Fibroblast of lung (primary cell): ENCODE data around the gene TM9SF4. TPM values are rescaled to one million over a fixed set of nuclear protein-coding genes. Genes with fewer than 3 reads are reported as not detected.

ENCODE experiments used
- DNase-seq, 2 donors: peaks; one replicate each; pipeline versions ENCODE4 v3.0.0 to v3.0.0-alpha.2; 2010; ENCODE audit warnings: low read depth in 2 of 2
- H2AFZ ChIP-seq: 2 replicates; pipeline ENCODE4 v1.5.1; 2012; ENCODE audit warnings: low read length, control low read depth, inconsistent platforms
- H3K27ac ChIP-seq: 2 replicates; pipeline ENCODE4 v1.5.1; 2011; ENCODE audit warnings: low read length, control low read depth; ENCODE audit not compliant: insufficient read depth
- H3K27me3 ChIP-seq: 2 replicates; pipeline ENCODE4 v1.5.1; 2011; ENCODE audit warnings: mild to moderate bottlenecking, low read length; ENCODE audit not compliant: control insufficient read depth, insufficient read depth
- H3K36me3 ChIP-seq: 2 replicates; pipeline ENCODE4 v1.5.1; 2011; ENCODE audit warnings: low read length; ENCODE audit not compliant: control insufficient read depth, insufficient read depth
- H3K4me1 ChIP-seq: 2 replicates; pipeline ENCODE4 v1.5.1; 2011; ENCODE audit warnings: low read length; ENCODE audit not compliant: control insufficient read depth, insufficient read depth; ENCODE audit errors: extremely low read depth
- H3K4me2 ChIP-seq: 2 replicates; pipeline ENCODE4 v1.5.1; 2011; ENCODE audit warnings: low read length, control low read depth; ENCODE audit not compliant: insufficient read depth; ENCODE audit errors: extremely low read depth
- H3K4me3 ChIP-seq, 4 experiments: fragments of 200-600 bp in 1 of 4; sonication (generic) in 1 of 4; replicated peaks in 1 of 4; 2 replicates each; pipeline ENCODE4 v1.5.1; 2011 to 2016; ENCODE audit warnings: low read length in 4 of 4, low read depth in 3 of 4, mild to moderate bottlenecking in 3 of 4, control low read depth in 2 of 4, inconsistent platforms in 1 of 4, mixed read lengths in 1 of 4; ENCODE audit not compliant: insufficient read depth in 1 of 4; ENCODE audit errors: control extremely low read depth in 1 of 4
- H3K79me2 ChIP-seq: 2 replicates; pipeline ENCODE4 v1.5.1; 2012; ENCODE audit warnings: mild to moderate bottlenecking, low read length, inconsistent platforms; ENCODE audit not compliant: control insufficient read depth, insufficient read depth
- H3K9ac ChIP-seq: 2 replicates; pipeline ENCODE4 v1.5.1; 2011; ENCODE audit warnings: mild to moderate bottlenecking, low read length, control low read depth; ENCODE audit not compliant: insufficient read depth
- H3K9me3 ChIP-seq: 2 replicates; pipeline ENCODE4 v1.5.1; 2012; ENCODE audit warnings: low read depth, low read length; ENCODE audit not compliant: control insufficient read depth, insufficient read depth
- H4K20me1 ChIP-seq: 2 replicates; pipeline ENCODE4 v1.5.1; 2011; ENCODE audit warnings: low read length; ENCODE audit not compliant: control insufficient read depth, insufficient read depth; ENCODE audit errors: extremely low read depth
- CTCF ChIP-seq, 2 donors: IDR thresholded peaks in 1 of 2; conservative IDR thresholded peaks in 1 of 2; 1 replicate in 1 of 2; 2 replicates in 1 of 2; pipeline ENCODE4 v1.5.1; 2011 to 2012; ENCODE audit warnings: low read length in 2 of 2, control low read depth in 1 of 2, inconsistent platforms in 1 of 2, low read depth in 1 of 2, mild to moderate bottlenecking in 1 of 2
- EZH2 ChIP-seq: IDR thresholded peaks from 2 replicates; pipeline ENCODE4 v1.5.1; 2012; ENCODE audit warnings: low read length, control low read depth, mild to moderate bottlenecking; ENCODE audit errors: missing control alignments
- polyA plus RNA-seq, 2 donors: library from polyadenylated mRNA; depleted of rRNA in 1 of 2; stranded (reverse) in 1 of 2; unstranded in 1 of 2; fragments of >200 nt; gene quantifications; 2 replicates each; pipeline ENCODE4 v1.2.1, GENCODE V29; 2011 to 2012; ENCODE audit warnings: missing spikeins in 1 of 2
- total RNA-seq: library from RNA; depleted of rRNA; stranded (reverse); fragments of >200 nt; gene quantifications from 2 replicates; pipeline ENCODE4 v1.2.1, GENCODE V29; 2014

TM9SF4 gene
- total and polyA plus RNA-seq, 2 donors (not counting 1 experiment from before 2014, with no cell fraction given) = 33.5 to 71.3 TPM

DNA sequence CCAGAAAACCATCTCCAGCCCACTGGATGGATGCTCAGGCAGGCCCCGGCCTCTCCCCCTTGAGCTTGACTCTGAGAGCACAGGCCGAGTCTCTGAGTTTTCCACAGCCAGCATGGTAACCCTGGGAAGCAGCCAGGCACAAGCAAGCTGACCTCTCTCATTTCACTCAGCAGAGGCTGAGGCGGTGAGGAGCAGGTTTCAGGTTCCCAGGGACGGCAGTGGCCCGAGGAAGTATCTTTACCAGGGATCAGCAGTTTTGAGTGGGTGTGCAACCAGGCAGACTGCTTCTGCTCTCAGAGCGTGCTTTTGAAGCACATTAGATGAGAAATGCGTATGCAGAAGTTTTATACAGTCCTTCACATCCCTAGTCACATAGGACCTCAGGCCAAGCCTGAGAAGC, 44.8 kb upstream of the TM9SF4 start:
- H3K9ac ChIP-seq = no peak overlapping the region
- H3K4me1 ChIP-seq = peaks cover 4% of the 10 kb centered on the region
- TF ChIP-seq CTCF (conservative IDR thresholded peaks at IDR 0.05 in 1 of 2, IDR thresholded peaks at IDR 0.05 in 1 of 2; ENCODE audit: low read depth in 1 of 2, low read length in 2 of 2) (no peak), EZH2 (no peak)
- H3K27me3 ChIP-seq = peaks cover 5% of the 10 kb centered on the region
- no peak overlapping the region for H3K4me2 ChIP-seq
- no peak for DNase-seq
- no peak overlapping the region for H3K27ac ChIP-seq
- no peak overlapping the region for H3K4me3 ChIP-seq
- no peaks in the 10 kb centered on the region for H3K36me3 ChIP-seq
- H3K79me2 ChIP-seq = no peaks in the 10 kb centered on the region
- H4K20me1 ChIP-seq = no peaks in the 10 kb centered on the region
- no peak overlapping the region for H2AFZ ChIP-seq
- no peaks in the 10 kb centered on the region for H3K9me3 ChIP-seq

GRCh38 chr20:32067234-32067821, 42.2 kb upstream of the TM9SF4 start:
- Histone ChIP-seq H3K27me3 (no peaks in the 10 kb centered on the region), H2AFZ (no peak overlapping the region), H3K27ac (no peak overlapping the region), H3K4me2 (peak overlapping the region; percentile 48), H3K36me3 (no peaks in the 10 kb centered on the region), H4K20me1 (no peaks in the 10 kb centered on the region), H3K9ac (no peak overlapping the region), H3K4me3 (no peak overlapping the region), H3K4me1 (peaks cover 4% of the 10 kb centered on the region), H3K9me3 (no peaks in the 10 kb centered on the region), H3K79me2 (no peaks in the 10 kb centered on the region)
- peak; percentile 44 to 91 for DNase-seq
- TF ChIP-seq CTCF (conservative IDR thresholded peaks at IDR 0.05 in 1 of 2, IDR thresholded peaks at IDR 0.05 in 1 of 2; ENCODE audit: low read depth in 1 of 2, low read length in 2 of 2) (no peak), EZH2 (no peak)

DNA sequence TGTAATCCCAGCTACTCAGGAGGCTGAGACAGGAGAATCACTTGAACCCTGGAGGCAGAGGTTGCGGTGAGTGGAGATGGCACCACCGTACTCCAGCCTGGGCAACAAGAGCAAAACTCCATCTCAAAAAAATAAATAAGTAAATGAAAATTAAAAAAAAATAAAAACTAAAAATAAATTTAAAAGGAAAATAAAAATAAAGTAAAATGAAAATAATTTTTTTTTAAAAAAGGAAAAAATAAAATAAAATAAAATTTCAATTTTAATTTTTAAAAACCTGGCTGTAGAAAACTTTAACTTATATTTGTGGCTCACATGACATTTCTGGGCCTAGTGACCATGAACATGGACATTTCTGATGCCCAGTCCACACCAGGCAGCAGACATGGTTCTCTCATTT, 41.3 kb upstream of the TM9SF4 start:
- no peaks in the 10 kb centered on the region for H3K36me3 ChIP-seq
- H2AFZ ChIP-seq = no peak overlapping the region
- H3K4me2 ChIP-seq = no peak overlapping the region
- no peak overlapping the region for H3K4me3 ChIP-seq
- H3K27me3 ChIP-seq = no peaks in the 10 kb centered on the region
- H3K27ac ChIP-seq = no peak overlapping the region
- no peaks in the 10 kb centered on the region for H4K20me1 ChIP-seq
- H3K79me2 ChIP-seq = no peaks in the 10 kb centered on the region
- H3K9me3 ChIP-seq = no peaks in the 10 kb centered on the region
- no peak overlapping the region for H3K9ac ChIP-seq
- H3K4me1 ChIP-seq = peaks cover 4% of the 10 kb centered on the region
- TF ChIP-seq EZH2 = no peak
- TF ChIP-seq CTCF (conservative IDR thresholded peaks at IDR 0.05 in 1 of 2, IDR thresholded peaks at IDR 0.05 in 1 of 2; ENCODE audit: low read depth in 1 of 2, low read length in 2 of 2) = no peak
- DNase-seq = no peak
